SK-N-SH (cell line): ENCODE data around the gene REX1BD. TPM values are rescaled to one million over a fixed set of nuclear protein-coding genes. Genes with fewer than 3 reads are reported as not detected.

Experiments
- CTCF ChIA-PET: fragments of 300-600, 350-600 bp; formaldehyde crosslinking; extraction: SDS; loops from one replicate; lab custom pipeline; 2021; lab: Yijun Ruan, JAX
- POLR2A ChIA-PET: fragments of 350-600 bp; sonication (Branson Sonifier 250); formaldehyde crosslinking; extraction: SDS; loops from one replicate; lab custom pipeline; 2020; ENCODE audit warnings: antibody characterized with exemption, inconsistent platforms; lab: Yijun Ruan, JAX
- DNase-seq: peaks from one replicate; pipeline ENCODE4 v3.0.0; 2012
- H2AFZ ChIP-seq: fragments of 200-600 bp; sonication (generic); 2 replicates; pipeline ENCODE4 v1.8.1; 2016; ENCODE audit warnings: antibody characterized with exemption, mild to moderate bottlenecking, low read depth
- H3F3A ChIP-seq: fragments of 200-600 bp; sonication (generic); replicated peaks from 2 replicates; pipeline ENCODE3; 2016; ENCODE audit warnings: antibody characterized with exemption, mild to moderate bottlenecking; ENCODE audit not compliant: insufficient read depth
- H3K27ac ChIP-seq, 2 experiments: fragments of 200-500 bp in 1 of 2; fragments of 200-600 bp in 1 of 2; sonication (Bioruptor generic) in 1 of 2; sonication (generic), shearing (Covaris generic) in 1 of 2; 2 replicates each; pipeline versions ENCODE4 v1.5.1 to v1.6.1; 2014 to 2016; ENCODE audit warnings: low read depth in 2 of 2, inconsistent platforms in 1 of 2, low read length in 1 of 2, mild to moderate bottlenecking in 1 of 2, mixed read lengths in 1 of 2
- H3K27me3 ChIP-seq: fragments of 200-600 bp; sonication (generic), shearing (Covaris generic); 2 replicates; pipeline ENCODE4 v1.6.1; 2016; ENCODE audit warnings: mixed run types; ENCODE audit not compliant: insufficient read depth
- H3K36me3 ChIP-seq, 2 experiments: fragments of 200-500 bp in 1 of 2; fragments of 200-600 bp in 1 of 2; sonication (Bioruptor generic) in 1 of 2; sonication (generic) in 1 of 2; replicated peaks in 1 of 2; 2 replicates each; pipeline versions ENCODE3 to v1.5.1; 2014 to 2016; ENCODE audit warnings: low read length in 1 of 2, mild to moderate bottlenecking in 1 of 2; ENCODE audit not compliant: insufficient read depth in 2 of 2, control insufficient read depth in 1 of 2
- H3K4me1 ChIP-seq, 2 experiments: fragments of 200-500 bp in 1 of 2; fragments of 200-600 bp in 1 of 2; sonication (Bioruptor generic) in 1 of 2; sonication (generic), shearing (Covaris generic) in 1 of 2; 2 replicates each; pipeline versions ENCODE4 v1.5.1 to v1.6.1; 2014 to 2016; ENCODE audit warnings: low read depth in 1 of 2, low read length in 1 of 2, mixed run types in 1 of 2; ENCODE audit not compliant: insufficient read depth in 2 of 2, control insufficient read depth in 1 of 2
- H3K4me2 ChIP-seq: fragments of 200-600 bp; sonication (generic), shearing (Covaris generic); 2 replicates; pipeline ENCODE4 v1.6.1; 2017; ENCODE audit warnings: mixed run types
- H3K4me3 ChIP-seq, 2 experiments: fragments of 200-500 bp in 1 of 2; fragments of 200-600 bp in 1 of 2; sonication (Bioruptor generic) in 1 of 2; sonication (generic), shearing (Covaris generic) in 1 of 2; 2 replicates each; pipeline versions ENCODE4 v1.5.1 to v1.8.1; 2014 to 2016; ENCODE audit warnings: low read depth in 2 of 2, inconsistent platforms in 1 of 2, low read length in 1 of 2, mild to moderate bottlenecking in 1 of 2, mixed read lengths in 1 of 2, moderate library complexity in 1 of 2
- H3K79me2 ChIP-seq: fragments of 200-600 bp; sonication (generic); 2 replicates; pipeline ENCODE4 v1.8.1; 2017; ENCODE audit warnings: mild to moderate bottlenecking; ENCODE audit not compliant: insufficient read depth
- H3K9ac ChIP-seq: fragments of 200-600 bp; sonication (generic); 2 replicates; pipeline ENCODE4 v1.6.1; 2017; ENCODE audit warnings: mixed run types
- H3K9me2 ChIP-seq: fragments of 200-600 bp; sonication (generic); 2 replicates; pipeline ENCODE4 v1.6.1; 2017; ENCODE audit warnings: mixed run types
- H3K9me3 ChIP-seq: fragments of 200-600 bp; sonication (generic); 2 replicates; pipeline ENCODE4 v1.6.1; 2017; ENCODE audit warnings: mixed run types, mild to moderate bottlenecking, moderate library complexity
- H4K20me1 ChIP-seq: fragments of 200-600 bp; sonication (generic); 2 replicates; pipeline ENCODE4 v1.6.1; 2017; ENCODE audit warnings: mild to moderate bottlenecking, mixed run types; ENCODE audit not compliant: insufficient read depth
- CHD2 ChIP-seq: fragments of 150-350 bp; IDR thresholded peaks from 2 replicates; pipeline ENCODE4 v1.6.1; 2018; ENCODE audit warnings: low read length; ENCODE audit not compliant: partially characterized antibody
- ELF1 ChIP-seq: IDR thresholded peaks from 2 replicates; pipeline ENCODE4 v1.4.0; 2012
- FOXJ3 ChIP-seq: sonication (generic); formaldehyde crosslinking; IDR thresholded peaks from 2 replicates; pipeline ENCODE4 v1.5.1; 2020; ENCODE audit warnings: mild to moderate bottlenecking, missing genetic modification reagents
- GABPA ChIP-seq: IDR thresholded peaks from 2 replicates; pipeline ENCODE4 v1.4.0; 2012; ENCODE audit warnings: low read depth, mild to moderate bottlenecking
- GATA2 ChIP-seq: sonication (generic); formaldehyde crosslinking; IDR thresholded peaks from 2 replicates; pipeline ENCODE4 v1.5.0; 2020; ENCODE audit warnings: mild to moderate bottlenecking, missing genetic modification reagents
- IRF3 ChIP-seq: fragments of 150-350 bp; IDR thresholded peaks from 2 replicates; pipeline ENCODE4 v1.6.1; 2016; ENCODE audit warnings: mild to moderate bottlenecking, low read depth, low read length
- JUND ChIP-seq: IDR thresholded peaks from 2 replicates; pipeline ENCODE4 v1.4.0; 2012
- MEF2A ChIP-seq: IDR thresholded peaks from 2 replicates; pipeline ENCODE4 v1.4.0; 2012; ENCODE audit warnings: low read depth, borderline replicate concordance
- MXI1 ChIP-seq: IDR thresholded peaks from 2 replicates; pipeline ENCODE4 v1.6.1; 2012; ENCODE audit warnings: mild to moderate bottlenecking, low read depth, low read length, improper control_type of control experiment
- NRF1 ChIP-seq: IDR thresholded peaks from 2 replicates; pipeline ENCODE4 v1.6.1; 2012; ENCODE audit warnings: low read depth, mild to moderate bottlenecking, low read length
- REST ChIP-seq: IDR thresholded peaks from 2 replicates; pipeline ENCODE4 v1.6.1; 2012; ENCODE audit warnings: mild to moderate bottlenecking, low read depth, low read length, moderate library complexity
- RFX5 ChIP-seq: IDR thresholded peaks from 2 replicates; pipeline ENCODE4 v1.6.1; 2012; ENCODE audit warnings: mild to moderate bottlenecking, improper control_type of control experiment, low read length
- RXRA ChIP-seq: IDR thresholded peaks from 2 replicates; pipeline ENCODE4 v1.4.0; 2012; ENCODE audit warnings: low read depth, mild to moderate bottlenecking, borderline replicate concordance
- SIN3A ChIP-seq: IDR thresholded peaks from 2 replicates; pipeline ENCODE4 v1.6.1; 2012; ENCODE audit warnings: low read depth, mild to moderate bottlenecking, low read length, moderate library complexity, borderline replicate concordance
- SMC3 ChIP-seq: IDR thresholded peaks from 2 replicates; pipeline ENCODE4 v1.6.1; 2012; ENCODE audit warnings: low read depth, low read length, improper control_type of control experiment
- TAF1 ChIP-seq: IDR thresholded peaks from 2 replicates; pipeline ENCODE4 v1.6.1; 2012; ENCODE audit warnings: low read depth, mild to moderate bottlenecking, low read length, moderate library complexity, borderline replicate concordance
- TCF12 ChIP-seq: IDR thresholded peaks from 2 replicates; pipeline ENCODE4 v1.4.0; 2012
- TEAD4 ChIP-seq: IDR thresholded peaks from 2 replicates; pipeline ENCODE4 v1.4.0; 2012; ENCODE audit warnings: mild to moderate bottlenecking, borderline replicate concordance; ENCODE audit not compliant: insufficient read depth
- YY1 ChIP-seq: IDR thresholded peaks from 2 replicates; pipeline ENCODE4 v1.4.0; 2012; ENCODE audit warnings: low read depth, mild to moderate bottlenecking
- WGBS: methylation state at CpG from one replicate; pipeline ENCODE4 v1.1.6; 2017; ENCODE audit warnings: low lambda C conversion rate; 5-methylcytosine and 5-hydroxymethylcytosine counted together
- polyA plus RNA-seq, 3 experiments: library from polyadenylated mRNA; depleted of rRNA; stranded (reverse); fragments of >200 nt; gene quantifications; 2 replicates each; pipeline ENCODE4 v1.2.3, GENCODE V29; 2012
- TF ChIP-seq, protein P1 (sequence below): fragments of 200-600 bp; sonication (generic); IDR thresholded peaks from 2 replicates; pipeline ENCODE4 v1.6.1; 2017; ENCODE audit warnings: antibody characterized with exemption, mild to moderate bottlenecking, moderate library complexity
- TF ChIP-seq, protein P2 (sequence below): IDR thresholded peaks from 2 replicates; pipeline ENCODE4 v1.4.0; 2012; ENCODE audit warnings: low read depth

REX1BD gene
- polyA plus RNA-seq, 1 of the 3 experiments (the other 2 are of a cell fraction), result 159 TPM

GRCh38 chr19:18603255-18603957, 14.8 kb downstream of the REX1BD start (continued):
- TF ChIP-seq, protein P1, sequence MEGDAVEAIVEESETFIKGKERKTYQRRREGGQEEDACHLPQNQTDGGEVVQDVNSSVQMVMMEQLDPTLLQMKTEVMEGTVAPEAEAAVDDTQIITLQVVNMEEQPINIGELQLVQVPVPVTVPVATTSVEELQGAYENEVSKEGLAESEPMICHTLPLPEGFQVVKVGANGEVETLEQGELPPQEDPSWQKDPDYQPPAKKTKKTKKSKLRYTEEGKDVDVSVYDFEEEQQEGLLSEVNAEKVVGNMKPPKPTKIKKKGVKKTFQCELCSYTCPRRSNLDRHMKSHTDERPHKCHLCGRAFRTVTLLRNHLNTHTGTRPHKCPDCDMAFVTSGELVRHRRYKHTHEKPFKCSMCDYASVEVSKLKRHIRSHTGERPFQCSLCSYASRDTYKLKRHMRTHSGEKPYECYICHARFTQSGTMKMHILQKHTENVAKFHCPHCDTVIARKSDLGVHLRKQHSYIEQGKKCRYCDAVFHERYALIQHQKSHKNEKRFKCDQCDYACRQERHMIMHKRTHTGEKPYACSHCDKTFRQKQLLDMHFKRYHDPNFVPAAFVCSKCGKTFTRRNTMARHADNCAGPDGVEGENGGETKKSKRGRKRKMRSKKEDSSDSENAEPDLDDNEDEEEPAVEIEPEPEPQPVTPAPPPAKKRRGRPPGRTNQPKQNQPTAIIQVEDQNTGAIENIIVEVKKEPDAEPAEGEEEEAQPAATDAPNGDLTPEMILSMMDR, result peak; percentile 24; the same call in 1 of the 2 replicates
- TF ChIP-seq FOXJ3 (CRISPR knock-in tag) (no peak), TCF12 (no peak), YY1 (no peak), GABPA (no peak)

GRCh38 chr19:18603958-18604819, 15.6 kb downstream of the REX1BD start:
- Histone ChIP-seq H3K9me3 (no peaks in the 10 kb centered on the region), H3K4me1 (no peaks in the 10 kb centered on the region; a peak in 1 of 4 replicates), H3K4me3 (no peak overlapping the region), H3K36me3 (no peaks in the 10 kb centered on the region), H2AFZ (no peak overlapping the region), H3F3A (peaks cover 22% of the 10 kb centered on the region), H4K20me1 (no peaks in the 10 kb centered on the region), H3K4me2 (no peak overlapping the region), H3K9ac (no peak overlapping the region), H3K27ac (no peak overlapping the region), H3K27me3 (peaks cover 39% of the 10 kb centered on the region), H3K9me2 (no peaks in the 10 kb centered on the region), H3K79me2 (no peaks in the 10 kb centered on the region)
- no peak for TF ChIP-seq MEF2A
- TF ChIP-seq GATA2 (CRISPR knock-in tag), result no peak
- TF ChIP-seq MXI1, result no peak
- no peak for TF ChIP-seq IRF3
- TF ChIP-seq NRF1, result no peak
- TF ChIP-seq RFX5, result no peak
- no peak for TF ChIP-seq RXRA
- TF ChIP-seq TEAD4, result no peak
- TF ChIP-seq, protein P2, sequence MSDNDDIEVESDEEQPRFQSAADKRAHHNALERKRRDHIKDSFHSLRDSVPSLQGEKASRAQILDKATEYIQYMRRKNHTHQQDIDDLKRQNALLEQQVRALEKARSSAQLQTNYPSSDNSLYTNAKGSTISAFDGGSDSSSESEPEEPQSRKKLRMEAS, result no peak
- no peak for TF ChIP-seq ELF1
- no peak for TF ChIP-seq SMC3
- no peak for TF ChIP-seq GABPA
- TF ChIP-seq SIN3A, result no peak
- TF ChIP-seq CHD2, result no peak
- TF ChIP-seq JUND, result no peak
- TF ChIP-seq YY1, result no peak
- TF ChIP-seq TAF1, result no peak
- TF ChIP-seq FOXJ3 (CRISPR knock-in tag), result no peak
- TF ChIP-seq REST, result no peak
- peak; percentile 46 for DNase-seq
- CTCF ChIA-PET, result interaction anchor here (0.9 to 2.8 kb wide), 9 partner anchors 9 to 262 kb away, joined by 3 to 19 read pairs (median 7); partner anchors contain the start of gene TMEM59L
- POLR2A ChIA-PET, result no interaction called here
- WGBS, result 45% methylated on average over 14 of the region's 26 CpGs
